Stimulated activated CD8-positive, alpha-beta memory T cell treated with anti-CD3 and anti-CD28 coated beads, Interleukin-4, amount 100 ng/mL, for 48 hours (primary cell): ENCODE measurements around the gene ZBTB7A.

Source experiments
- DNase-seq: peaks from one replicate; pipeline ENCODE4 v3.0.0-alpha.2; 2020

ZBTB7A gene

GRCh38 chr19:4093643-4094175 is 27.0 kb upstream of the ZBTB7A start:
- DNase-seq: no peak

GRCh38 chr19:4090356-4091220 is 23.9 kb upstream of the ZBTB7A start:
- DNase-seq: no peak

- no peak for DNase-seq
Measured at GRCh38 chr19:4089946-4090345, 23.2 kb upstream of the ZBTB7A start.

GRCh38 chr19:4089400-4089908 is 22.8 kb upstream of the ZBTB7A start:
- peak; percentile 79 for DNase-seq

DNA sequence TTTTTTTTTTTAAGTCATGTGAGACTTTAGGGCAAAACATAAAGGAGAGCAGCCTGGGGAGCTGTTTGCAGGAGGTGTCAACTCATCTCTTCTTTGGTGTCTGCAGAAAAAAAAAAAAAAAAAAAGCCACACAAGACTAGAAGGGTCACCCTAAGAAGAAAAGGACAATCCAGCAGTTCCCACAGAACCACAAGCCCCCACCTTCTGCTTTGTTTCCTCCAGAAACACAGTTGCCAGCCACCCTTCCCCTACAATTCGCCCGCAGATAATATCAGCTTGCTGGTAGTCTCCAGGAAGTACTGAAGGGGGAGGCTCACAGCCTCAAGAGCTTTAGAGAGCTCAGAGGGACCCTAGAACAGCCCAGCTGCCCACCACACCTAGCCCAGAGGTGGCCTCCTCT is 22.3 kb upstream of the ZBTB7A start:
- DNase-seq: peak; percentile 60

GRCh38 chr19:4087787-4088679 is 21.3 kb upstream of the ZBTB7A start:
- DNase-seq: no peak

DNA sequence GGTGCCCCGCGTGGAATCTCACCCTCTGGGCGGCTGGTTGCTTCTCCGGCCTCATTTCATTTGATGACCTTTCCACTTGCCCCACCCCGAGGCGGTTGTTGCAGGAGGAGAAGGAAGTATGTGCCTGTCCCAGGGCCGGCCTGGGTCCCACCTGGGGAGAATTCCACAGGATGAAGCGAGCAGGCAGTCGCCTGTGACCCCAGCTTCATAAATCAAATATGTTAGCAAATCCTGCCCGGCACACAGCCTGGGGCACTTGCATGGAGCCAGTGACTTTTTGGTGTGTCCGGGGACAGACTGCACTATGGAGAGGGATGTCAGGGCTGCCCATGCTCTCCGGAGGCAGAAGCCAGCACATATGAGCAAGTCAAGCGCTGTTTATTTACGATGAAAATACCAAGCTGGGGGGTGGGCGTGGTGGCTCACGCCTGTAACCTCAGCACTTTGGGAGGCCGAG is 19.7 kb upstream of the ZBTB7A start:
- DNase-seq: no peak

DNA sequence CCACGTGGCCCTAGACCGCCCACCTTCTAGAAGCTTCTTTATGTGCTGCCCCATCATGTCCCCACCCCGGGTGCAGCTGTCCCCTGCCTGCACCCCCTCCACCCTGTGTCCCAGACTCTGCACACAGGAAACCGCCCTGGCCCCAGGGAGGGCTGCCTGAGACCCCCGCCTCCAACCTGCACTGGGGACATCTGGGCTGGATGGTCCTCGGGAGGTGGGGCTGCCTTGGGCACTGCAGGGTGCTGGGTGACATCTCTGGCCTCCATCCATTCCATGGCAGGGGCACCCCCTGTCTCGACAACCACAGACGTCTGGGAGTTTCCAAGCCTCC is 17.8 kb upstream of the ZBTB7A start:
- no peak for DNase-seq

DNA sequence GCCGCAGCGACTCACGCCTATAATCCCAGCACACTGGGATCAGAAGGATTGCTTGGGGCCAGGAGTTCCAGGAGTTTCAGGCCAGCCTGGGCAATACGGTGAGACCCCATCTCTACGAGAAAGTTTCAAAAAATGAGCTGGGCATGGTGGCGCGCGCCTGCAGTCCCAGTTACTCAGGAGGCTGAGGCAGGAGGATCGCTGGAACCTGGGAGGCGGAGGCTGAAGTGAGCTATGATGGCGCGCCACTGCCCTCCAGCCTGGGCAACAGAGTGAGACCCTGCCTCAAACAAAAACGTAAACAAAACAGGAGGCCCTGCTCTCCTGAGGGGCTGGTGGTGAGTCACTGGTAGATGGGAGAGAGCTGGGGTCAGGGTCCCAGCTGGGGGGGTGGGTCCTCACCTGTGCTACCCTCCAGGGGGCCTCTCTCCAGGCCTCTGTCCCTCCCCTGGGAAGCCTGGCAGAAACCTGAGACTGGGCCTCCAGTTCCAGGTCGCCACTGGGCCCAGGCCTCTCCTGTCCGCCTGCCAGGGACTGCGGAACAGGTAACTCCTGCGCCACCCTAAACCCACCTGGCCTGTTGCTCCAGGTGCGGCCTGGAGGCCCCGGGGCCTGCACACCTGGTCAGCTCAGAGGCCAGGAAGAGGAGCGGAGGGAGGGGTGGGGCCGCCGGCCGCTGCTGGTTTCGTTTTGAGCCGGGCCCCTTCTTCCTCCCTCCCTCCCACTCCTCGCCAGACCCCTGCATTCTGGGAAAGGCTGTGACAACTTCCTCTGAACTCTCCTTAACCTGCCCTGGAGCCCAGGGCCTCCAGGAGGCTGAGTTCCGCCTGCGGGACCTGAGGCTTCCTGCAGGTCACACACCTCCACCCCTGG is 17.2 kb upstream of the ZBTB7A start:
- peak; percentile 54 for DNase-seq

DNA sequence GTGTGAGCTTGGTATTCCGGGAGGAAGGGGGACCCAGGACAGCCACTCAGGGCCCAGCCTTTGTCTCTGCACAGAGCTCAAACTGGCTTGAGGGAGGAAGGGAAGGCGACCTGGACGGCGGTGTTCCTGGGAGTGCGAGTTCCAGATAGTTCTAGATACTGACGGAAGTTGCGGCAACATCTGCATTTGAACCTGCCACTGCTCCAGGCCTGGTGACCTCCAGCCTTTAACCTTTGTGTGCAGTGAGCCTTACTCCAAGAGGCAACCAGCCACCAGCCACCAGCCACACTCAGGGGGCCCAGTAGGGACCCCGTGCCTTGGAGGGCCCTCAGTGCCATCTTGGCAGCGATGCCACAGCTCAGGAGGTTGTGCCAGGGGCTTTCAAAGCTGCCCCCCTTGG is 15.5 kb upstream of the ZBTB7A start:
- no peak for DNase-seq

DNA sequence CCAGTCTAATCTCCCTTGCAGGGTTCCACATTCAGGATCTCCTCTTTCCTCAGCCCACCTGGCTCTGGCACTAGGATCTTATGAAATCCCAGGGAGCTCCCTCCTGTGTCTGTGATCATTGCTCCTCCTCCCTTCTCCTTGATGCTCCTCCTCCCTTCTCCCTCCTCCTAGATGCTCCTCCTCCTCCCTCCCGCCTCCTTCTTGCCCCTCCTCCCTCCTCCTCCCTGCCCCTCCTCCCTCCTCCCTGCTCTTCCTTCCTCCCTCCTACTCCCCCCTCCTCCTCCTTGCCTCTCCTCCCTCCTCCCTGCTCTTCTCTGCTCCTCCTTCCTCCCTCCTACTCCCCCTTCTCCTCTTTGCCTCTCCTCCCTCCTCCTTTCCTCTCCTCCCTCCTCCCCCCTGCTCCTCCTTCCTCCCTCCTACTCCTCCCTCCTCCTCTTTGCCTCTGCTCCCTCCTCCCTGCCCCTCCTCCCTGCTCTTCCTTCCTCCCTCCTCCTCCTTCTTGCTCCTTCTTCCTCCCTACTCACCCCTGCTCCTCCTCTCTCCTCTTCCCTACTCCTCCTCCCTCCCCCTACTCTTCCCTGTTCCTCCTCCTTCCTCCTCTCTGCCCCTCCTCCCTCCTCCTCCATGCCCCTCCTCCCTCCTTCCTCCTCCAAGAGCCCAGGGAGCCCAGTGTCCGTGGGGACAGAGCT is 14.9 kb upstream of the ZBTB7A start:
- no peak for DNase-seq

- DNase-seq: no peak
Measured at GRCh38 chr19:4080473-4080872, 13.8 kb upstream of the ZBTB7A start.

DNA sequence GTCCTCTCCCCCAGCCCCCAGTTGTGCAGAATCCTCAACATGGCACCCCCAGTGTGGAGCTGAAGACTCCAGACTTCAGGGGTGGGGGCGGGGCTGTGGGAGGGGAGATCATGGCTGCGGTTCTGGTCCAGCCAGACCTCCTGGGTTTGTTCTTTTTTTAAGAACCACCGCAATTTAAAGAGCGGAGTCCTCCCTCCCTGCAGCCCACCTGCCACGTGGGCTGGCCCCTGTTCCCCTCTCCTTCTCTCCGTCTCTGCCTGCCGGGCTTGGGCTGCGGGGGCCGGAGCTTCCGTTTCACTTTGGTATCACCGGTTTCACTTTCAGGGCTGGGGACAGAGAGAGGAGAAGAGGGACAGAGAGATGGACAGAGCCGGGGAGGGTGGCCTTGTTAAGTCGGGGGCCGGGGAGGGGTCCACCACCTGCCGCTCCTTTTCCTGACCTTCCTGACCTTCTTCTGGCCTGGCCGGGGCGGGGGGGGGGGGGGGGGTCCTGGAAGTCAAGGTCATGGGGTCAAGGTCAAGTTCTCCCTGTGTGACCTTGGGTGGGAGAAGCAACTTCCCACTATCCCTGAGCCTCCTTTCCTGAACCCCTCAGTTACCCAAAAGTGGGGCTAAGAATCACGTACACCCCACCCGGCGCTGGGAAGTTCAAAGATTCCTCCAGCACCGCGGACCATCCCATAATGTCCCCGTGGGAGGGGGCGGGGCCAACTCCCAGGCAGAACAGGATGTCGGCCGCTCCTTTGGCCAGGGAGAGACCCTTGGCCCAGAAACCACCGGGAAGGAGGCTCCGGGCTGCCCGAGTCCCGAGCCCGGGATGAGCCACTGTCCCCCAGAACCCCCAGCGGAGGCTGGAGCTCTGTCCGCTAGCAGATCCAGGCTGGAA is 11.3 kb upstream of the ZBTB7A start:
- peak; percentile 74 for DNase-seq

DNA sequence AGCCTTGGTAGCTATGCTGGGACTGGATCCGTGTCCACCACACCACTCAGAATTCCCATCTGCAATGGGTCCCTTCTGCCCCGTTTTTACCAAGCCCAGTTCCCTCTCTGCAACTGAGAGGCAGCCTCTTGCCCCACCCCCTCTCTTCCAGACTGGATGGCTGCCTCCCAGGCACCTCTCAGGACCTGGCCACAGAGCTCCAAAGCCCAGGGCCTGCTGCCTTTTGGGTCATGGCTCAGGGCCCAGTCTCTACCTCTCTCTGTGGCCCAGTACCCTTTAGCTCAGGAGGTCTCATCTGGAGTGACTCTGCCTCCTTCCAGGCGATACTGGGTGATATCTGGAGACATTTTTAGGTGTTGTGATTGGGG is 10.3 kb upstream of the ZBTB7A start:
- DNase-seq: no peak

GRCh38 chr19:4075373-4075772 is 8.7 kb upstream of the ZBTB7A start:
- DNase-seq: peak; percentile 66

GRCh38 chr19:4071610-4072009 is 4.9 kb upstream of the ZBTB7A start:
- no peak for DNase-seq

DNA sequence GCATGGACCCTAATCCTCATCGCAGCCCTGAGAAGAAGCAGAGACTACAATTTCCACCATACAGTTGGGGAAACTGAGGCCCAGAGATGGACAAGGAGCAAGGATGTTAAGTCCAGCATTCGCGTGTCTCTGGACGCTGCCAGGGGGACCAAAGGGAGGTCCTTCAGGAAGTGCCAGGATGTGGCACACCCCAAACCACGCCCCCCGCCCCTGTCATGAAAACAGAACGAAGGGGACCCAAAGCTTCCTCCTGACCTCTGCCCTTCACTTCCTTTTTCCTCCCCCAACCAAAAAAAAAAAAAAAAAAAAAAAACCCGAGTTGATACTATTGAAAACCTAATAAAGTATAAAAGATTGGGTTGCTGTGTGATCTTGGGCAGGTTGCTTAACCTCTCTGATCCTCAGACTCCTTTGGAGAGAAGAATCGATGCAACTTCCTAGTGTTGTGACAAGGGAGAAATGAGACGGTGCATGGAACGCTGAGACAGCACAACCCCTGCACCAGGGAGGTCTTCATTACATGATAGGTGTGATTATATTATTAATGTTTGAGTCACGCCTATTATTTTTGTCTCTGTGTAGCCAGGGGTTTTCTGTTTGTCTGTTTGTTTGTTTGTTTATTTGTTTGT is 2.7 kb upstream of the ZBTB7A start:
- peak; percentile 77 for DNase-seq

GRCh38 chr19:4068047-4068966 is 1.6 kb upstream of the ZBTB7A start:
- DNase-seq: no peak

DNA sequence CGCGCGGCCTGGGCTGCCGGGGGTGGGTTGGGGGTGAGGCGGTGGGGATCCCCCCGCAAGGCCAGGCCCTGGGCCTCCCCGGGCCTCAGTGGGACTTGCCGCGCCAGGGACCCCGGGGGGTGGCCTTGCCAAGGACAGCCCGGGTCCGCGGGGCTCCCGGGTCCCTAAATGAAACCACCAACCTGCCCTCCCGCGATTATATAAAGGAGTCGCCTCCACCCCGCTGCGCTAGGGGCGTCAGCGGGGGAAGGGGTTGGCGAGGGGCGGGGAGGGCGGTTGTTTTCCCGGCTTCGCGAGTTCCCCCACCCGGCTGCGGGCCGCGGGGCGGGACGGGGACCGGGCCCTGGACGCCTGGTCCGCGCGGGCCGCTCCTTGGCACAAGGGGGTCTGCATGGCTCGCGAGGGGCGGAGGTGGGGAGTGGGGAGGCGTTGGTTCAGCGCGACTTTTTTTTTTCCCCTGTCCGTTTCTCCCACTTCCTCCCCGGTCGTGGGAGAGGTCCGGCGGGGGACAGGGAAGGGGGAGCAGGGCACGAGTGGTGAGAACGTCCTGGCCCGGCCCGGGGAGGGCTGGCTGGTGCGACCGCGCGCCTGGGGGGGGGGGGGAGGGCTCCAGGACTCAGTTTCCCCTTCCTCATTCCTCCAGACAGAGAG is 822 bp upstream of the ZBTB7A start:
- no peak for DNase-seq
